ELR (cell line): ENCODE results near the gene FAAH2.
"Not testable (repeated sequence)": the region's sequence is repeated elsewhere in the genome, so short reads cannot be mapped to it uniquely, and the experiment has no call there.

Source experiments
- DNase-seq: peaks from one replicate; pipeline ENCODE4 v3.0.0-alpha.2; 2015; ENCODE audit warnings: low read depth

FAAH2 gene

GRCh38 chrX:57286507-57287251 is at the start of gene FAAH2:
Gene FAAH2, plus strand, starts transcription at chrX:57286706. Its CDS starts 120 bp downstream, at chrX:57286826.
- no peak for DNase-seq

GRCh38 chrX:57241967-57242366 is 44.5 kb upstream of the FAAH2 start:
- DNase-seq = no peak

DNA sequence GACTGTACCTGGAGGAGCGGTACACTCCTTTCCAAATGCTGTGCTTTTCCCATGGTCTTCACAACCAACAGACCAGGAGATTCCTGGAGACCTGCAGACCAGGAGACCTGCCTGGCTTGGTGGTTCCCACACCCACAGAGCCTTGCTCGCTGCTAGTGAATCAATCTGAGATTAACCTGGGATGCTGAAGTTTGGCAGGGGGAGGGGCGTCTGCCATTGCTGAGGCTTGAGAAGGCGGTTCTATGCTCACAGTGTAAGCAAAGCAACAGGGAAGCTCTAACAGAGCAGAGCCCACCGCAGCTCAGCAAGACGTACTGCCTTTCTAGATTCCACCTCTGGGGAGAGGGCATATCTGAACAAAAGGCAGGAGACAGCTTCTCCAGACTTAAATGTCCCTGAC is 34.5 kb upstream of the FAAH2 start:
- DNase-seq = no peak

GRCh38 chrX:57265126-57265525 is 21.4 kb upstream of the FAAH2 start:
- no peak for DNase-seq

GRCh38 chrX:57266275-57266674 is 20.2 kb upstream of the FAAH2 start:
- no peak for DNase-seq

DNA sequence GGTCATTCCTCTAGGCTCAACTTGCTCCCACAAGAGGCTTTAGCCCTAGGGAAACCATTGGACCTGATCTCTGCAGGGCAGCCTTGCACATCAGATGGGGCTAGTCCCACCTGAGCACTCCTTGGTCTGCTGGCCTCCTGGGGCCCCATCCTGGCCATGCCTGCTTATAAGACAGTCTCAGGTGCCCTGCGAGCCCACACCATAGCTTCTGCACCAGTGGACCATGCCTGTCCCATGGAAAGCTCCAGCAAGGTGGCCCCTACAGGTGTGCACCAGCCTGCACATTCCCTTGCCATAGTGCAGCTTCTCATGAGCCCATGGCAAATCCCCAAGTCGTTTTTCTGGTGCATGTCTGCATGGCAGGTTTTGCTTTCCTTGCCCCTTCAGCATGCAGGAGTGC is 19.6 kb upstream of the FAAH2 start:
- no peak for DNase-seq

- no peak for DNase-seq
These were observed 19.2 kb upstream of the FAAH2 start for GRCh38 chrX:57267308-57267707.

GRCh38 chrX:57270980-57271379 is 15.5 kb upstream of the FAAH2 start:
- DNase-seq = no peak

GRCh38 chrX:57282568-57282967 is 3.9 kb upstream of the FAAH2 start:
- no peak for DNase-seq

- no peak for DNase-seq
These were observed 1.5 kb upstream of the FAAH2 start for GRCh38 chrX:57285001-57285400.

GRCh38 chrX:57289089-57289488 is 2.6 kb downstream of the FAAH2 start:
- no peak for DNase-seq

DNA sequence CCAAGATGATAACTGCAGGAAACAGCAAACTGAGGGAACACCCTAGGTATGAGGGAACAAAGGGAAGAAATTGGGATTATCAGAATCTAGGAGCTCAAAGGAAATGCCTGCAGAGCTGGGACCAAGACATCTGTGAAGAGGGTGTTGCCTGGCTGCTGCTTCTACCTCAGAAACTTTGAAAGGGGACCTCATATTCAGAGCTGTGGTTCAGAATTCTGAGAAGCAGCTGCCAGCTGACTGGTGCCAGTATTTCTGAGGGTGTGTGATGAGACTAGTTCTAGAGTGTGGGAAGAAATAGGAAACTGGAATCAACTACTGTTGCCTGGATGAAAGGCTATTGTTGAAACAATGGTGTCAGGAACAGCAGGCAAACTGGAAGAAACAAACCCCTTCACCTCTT is 8.5 kb downstream of the FAAH2 start:
- DNase-seq = no peak

DNA sequence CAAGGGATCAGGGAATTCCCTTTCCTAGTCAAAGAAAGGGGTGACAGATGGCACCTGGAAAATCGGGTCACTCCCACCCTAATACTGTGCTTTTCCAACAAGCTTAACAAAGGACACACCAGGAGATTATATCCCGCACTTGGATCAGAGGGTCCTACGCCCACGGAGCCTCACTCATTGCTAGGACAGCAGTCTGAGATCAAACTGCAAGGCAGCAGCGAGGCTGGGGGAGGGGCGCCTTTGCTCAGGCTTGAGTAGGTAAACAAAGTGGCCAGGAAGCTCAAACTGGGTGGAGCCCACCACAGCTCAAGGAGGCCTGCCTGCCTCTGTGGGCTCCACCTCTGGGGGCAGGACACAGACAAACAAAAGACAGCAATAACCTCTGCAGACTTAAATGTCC is 9.2 kb downstream of the FAAH2 start:
- not testable (repeated sequence) for DNase-seq

- no peak for DNase-seq
These were observed 27.2 kb downstream of the FAAH2 start for GRCh38 chrX:57313583-57314215.

DNA sequence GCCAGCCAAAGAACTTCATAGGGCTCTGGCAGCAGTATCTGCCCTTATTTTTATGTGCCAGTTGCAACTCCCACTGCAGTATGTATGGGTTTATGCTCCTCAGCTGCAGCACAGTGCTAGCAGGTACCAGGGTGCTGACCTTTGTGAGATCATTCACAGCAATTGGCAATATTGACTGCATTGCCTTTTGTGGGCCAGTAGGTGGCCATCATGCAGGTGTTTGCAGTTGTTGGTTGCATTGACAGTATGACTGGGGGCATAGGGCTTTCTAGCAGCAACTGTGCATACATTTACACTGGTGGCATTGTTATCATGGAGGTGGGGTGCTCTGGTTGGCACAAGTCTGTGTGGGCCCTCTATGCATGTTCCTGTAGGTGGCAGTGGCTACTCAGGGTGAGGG is 42.5 kb downstream of the FAAH2 start:
- no peak for DNase-seq

DNA sequence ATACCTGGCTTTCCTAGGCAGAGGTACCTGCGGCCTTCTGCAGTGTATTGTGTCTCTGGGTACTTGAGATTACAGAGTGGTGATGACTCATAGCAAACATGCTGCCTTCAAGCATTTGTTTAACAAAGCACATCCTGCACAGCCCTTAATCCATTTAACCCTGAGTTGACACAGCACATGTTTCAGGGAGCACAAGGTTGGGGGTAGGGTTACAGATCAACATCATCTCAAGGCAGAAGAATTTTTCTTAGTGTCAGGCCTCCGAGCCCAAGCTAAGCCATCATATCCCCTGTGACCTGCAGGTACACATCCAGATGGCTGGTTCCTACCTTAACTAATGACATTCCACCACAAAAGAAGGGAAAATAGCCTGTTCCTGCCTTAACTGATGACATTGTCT is 49.3 kb downstream of the FAAH2 start:
- DNase-seq = not testable (repeated sequence)

DNA sequence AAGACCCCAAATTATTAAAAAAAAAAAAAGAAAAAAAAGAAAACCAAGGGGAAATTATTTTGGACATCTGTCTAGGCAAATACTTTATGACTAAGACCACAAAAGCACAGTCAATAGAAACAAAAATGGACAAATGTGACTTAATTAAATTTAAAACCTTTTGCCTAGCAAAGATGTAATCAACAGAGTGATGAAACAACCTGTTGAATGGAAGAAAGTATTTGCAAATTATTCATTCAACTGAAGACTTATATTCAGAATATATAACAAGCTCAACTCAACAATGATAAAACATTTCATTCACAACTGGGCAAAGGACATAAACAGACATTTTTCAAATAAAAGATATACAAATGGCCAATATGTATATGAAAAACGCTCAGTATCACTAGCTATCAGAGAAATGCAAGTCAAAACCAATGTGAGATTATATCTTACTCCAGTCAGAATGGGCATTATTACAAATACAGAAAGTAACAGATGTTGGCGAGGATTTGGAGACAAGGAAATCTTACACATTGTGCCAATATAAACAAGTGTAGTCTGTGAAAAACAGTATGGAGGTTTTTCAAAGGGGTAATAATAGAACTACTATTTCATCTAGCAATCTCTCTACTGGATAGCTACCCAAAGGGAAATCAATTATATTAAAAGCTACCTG is 67.1 kb downstream of the FAAH2 start:
- no peak for DNase-seq

DNA sequence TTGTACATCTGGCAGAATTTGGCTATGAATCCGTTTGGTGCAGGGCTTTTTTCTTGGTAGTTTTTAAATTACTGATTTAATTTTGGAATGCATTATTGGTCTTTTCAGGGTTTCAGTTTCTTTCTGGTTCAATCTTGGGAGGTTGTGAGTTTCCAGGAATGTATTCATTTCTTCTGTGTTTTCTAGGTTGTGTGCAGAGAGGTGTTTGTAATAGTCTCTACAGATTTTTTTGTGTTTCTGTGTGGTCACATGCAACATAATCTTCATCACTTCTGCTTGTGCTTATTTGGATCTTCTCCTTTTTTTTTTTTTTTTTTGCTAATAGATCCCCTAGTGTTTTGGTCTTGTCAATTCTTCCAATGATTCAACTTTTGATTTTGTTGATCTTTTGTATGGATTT is 77.6 kb downstream of the FAAH2 start:
- DNase-seq = no peak

GRCh38 chrX:57366430-57366829 is 79.9 kb downstream of the FAAH2 start:
- no peak for DNase-seq

DNA sequence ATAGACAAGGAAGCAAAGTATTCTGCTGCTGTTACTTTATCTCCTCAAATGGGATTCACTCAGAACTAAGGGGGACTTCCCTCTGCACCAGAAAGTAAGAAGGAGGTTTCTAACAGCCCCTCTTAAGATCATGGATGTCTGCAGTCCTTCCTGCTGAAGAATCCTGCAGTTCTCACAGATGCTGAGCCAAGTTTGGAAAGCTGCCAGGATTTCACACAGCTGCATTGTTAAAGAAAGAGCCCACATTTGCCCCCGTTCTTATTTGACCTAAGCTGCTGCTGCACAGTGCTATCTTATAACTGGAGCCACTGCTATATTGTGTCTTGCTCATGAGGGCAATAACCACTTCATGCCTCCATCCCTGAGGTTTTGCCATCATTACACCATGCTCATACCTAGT is 81.1 kb downstream of the FAAH2 start:
- no peak for DNase-seq

DNA sequence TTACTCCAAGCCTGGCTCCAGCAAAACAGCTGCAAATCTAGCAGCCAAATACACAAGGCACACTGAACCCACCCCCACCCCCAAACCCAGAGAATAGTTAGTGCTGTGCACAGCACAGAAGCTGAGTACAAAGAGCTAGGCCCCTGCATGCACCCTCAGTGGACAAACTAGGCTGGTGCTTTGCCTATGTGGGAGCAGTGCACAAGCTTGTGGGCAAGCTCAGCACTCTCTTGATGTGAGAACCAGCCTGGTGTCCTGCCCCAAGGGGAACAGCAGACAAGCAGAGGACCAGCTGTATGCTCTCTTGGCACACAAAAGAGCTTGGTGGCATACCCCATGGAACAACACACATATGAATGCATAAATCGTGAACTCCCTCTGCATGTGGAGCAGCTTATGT is 81.7 kb downstream of the FAAH2 start:
- no peak for DNase-seq

GRCh38 chrX:57379296-57379695 is 92.8 kb downstream of the FAAH2 start:
- no peak for DNase-seq

DNA sequence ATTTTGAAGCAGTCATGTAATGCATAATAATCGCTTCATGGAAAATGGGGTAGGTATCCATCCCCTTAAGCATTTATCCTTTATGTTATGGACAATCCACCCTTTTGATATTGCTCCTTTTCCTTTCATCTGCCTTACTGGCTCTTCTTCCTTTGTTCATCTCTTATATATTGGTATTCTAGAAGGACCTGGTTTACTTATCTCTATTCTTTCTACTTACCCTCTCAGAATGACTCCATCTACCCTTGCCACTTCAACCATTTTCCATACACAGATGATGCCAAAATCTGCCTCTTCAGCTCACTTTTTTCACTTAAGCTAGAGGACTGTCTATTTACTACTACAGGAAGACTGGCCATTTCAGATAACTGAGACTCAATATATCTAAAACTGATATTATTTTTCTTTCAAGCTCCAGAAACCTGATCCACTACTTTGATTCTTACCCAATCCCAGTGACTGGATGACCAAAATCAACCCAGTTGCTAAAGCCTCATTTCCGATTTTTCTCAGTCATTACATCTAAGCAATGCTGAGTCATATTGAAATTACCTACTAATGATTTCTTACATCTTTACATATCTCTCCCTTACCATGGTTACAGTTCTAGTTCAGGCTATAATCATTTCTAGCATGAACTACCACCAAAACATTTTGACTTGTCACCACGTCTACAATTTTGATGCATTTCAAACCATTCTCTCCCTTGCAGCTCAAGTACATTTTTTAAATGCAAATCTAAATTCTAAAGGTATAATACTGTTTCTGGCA is 93.7 kb downstream of the FAAH2 start:
- DNase-seq = no peak
